8988T (cell line): ENCODE data around the gene TC2N.
"Not testable (repeated sequence)": the region's sequence is repeated elsewhere in the genome, so short reads cannot be mapped to it uniquely, and the experiment has no call there.

ENCODE experiments used
- DNase-seq: peaks from one replicate; pipeline ENCODE4 v3.0.0; 2011

The TC2N gene

GRCh38 chr14:91867316-91867988 is at the start of gene TC2N:
Gene TC2N, minus strand, starts transcription at chr14:91867536. Its CDS starts 53,767 bp downstream, at chr14:91813769.
- DNase-seq: no peak

GRCh38 chr14:91912035-91912434 is 44.7 kb upstream of the TC2N start:
- no peak for DNase-seq

- peak; percentile 53 for DNase-seq
These were observed 44.2 kb upstream of the TC2N start for GRCh38 chr14:91911474-91912032.

- DNase-seq: no peak
These were observed 42.9 kb upstream of the TC2N start for GRCh38 chr14:91910196-91910595.

- DNase-seq: no peak
These were observed 39.0 kb upstream of the TC2N start for GRCh38 chr14:91906374-91906773.

DNA sequence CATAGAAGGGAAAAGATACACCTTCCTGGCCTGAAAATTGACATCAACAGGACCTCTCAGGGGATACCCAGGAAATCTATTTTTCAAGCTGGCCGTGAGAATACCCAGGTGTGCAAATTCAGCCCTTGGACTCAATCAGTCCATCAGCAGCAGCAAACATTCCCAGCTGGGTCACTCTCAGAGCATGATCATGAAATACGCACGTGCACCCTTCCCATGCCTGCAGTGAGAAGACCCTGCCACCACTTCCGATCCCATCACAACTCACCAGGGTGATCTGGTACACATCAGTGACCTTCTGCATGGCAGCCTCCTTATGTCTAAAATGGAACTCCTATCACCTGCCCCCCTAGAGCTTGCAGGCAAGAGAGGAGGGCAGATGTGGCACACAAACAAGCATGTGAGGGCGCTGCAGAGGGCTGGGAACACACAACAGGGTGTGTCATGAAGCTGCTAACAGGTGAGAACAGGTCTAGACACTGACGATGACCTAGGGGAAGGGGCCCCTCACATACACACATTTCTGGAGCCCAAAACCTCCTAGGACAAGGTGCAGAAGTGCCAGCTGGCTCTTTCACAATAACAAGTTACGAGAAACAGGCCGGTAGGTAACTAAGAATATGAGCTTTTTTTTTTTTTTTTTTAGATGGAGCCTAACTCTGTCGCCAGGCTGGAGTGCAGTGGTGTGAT is 37.8 kb upstream of the TC2N start:
- DNase-seq: no peak

GRCh38 chr14:91904483-91904882 is 37.1 kb upstream of the TC2N start:
- DNase-seq: no peak

DNA sequence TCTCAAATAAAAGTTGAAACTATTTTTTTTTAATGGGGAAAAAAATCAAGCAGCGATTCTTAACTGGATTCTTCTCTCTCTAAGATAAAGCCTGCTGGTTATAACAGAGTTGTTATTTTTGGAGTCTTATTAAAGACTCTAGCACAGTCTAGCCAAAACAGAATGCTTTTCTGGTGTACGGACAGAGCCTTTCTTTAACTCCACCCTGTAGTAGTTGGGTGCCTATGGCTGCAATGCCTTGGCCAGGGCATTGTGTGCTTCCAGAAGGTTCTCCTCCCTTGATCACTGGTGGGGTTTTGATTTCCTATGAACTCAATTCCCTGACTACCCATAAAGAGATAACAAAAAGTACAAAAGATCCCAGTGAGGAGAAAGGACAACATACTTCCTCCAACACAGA is 35.7 kb upstream of the TC2N start:
- DNase-seq: no peak

DNA sequence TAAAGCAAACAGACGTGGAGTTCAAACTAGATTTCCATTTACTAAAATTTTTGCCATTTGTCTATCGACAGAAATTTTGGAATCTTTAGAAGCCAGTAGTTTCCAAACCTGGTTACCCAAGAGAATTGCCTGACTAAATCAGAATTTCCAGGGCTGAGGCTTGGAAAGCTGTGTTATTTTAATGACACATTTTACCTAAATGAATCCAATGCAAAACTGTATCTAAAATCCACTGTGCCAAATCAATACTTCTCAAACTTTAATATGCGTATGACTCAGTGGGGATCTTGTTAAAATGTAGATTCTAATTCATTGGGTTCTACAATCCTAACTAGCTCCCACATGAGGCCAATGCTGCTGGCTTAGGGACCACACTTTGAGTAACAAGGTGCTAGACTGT is 35.0 kb upstream of the TC2N start:
- DNase-seq: no peak

DNA sequence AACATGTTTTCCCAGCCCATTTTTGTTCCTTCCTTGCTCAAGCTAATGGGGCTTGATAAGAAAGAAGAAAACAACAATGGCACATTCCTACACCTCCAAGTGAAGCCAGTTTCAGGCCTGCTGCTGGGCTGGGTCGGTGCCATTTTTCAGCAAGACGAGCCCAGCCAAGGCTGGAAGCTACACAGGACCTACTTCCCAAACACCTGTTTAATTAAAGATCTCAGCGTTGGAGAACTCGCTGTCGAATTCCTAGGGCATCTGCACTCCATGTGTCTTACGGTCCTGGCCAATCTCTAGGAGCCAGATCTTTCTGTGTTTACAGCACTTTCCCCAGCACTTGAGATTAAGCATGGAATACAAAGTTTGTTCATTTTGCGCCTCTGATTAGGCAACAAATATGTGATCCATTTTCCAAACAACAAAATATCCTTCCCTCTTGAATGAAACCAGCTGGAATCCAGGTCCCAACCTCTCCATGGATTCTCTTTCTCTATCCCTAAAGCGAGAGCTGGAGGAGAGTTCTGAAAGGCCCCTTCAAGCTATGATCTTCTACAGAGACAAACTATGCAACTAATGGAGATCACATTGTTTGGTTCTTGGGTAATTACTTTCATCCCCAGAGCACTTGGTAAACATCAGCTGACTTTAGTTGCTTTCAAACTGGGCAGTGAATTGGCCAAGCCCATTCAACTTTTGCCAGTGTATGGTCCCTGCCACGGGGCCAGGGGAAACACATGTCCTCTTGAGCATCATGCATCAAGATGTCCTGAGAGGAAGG is 34.3 kb upstream of the TC2N start:
- no peak for DNase-seq

- no peak for DNase-seq
These were observed 32.5 kb upstream of the TC2N start for GRCh38 chr14:91899806-91900205.

- peak; percentile 34 for DNase-seq
These were observed 31.9 kb upstream of the TC2N start for GRCh38 chr14:91899213-91899612.

GRCh38 chr14:91898372-91898771 is 31.0 kb upstream of the TC2N start:
- no peak for DNase-seq

DNA sequence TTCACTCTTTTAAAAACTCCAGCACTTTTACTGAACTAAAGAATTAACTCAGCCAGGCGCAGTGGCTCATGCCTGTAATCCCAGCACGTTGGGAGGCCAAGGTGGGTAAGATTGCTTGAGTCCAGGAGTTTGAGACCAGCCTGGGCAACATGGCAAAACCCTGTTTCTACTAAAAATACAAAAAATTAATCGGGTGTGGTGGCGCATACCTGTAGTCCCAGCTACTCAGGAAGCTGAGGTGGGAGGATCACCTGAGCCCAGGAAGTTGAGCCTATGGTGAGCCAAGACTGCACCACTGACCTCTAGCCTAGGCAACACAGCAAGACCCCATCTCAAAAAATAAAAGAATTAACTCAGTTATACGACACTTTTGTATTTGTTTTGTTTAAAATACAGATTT is 30.4 kb upstream of the TC2N start:
- not testable (repeated sequence) for DNase-seq

GRCh38 chr14:91897106-91897701 is 29.9 kb upstream of the TC2N start:
- no peak for DNase-seq

DNA sequence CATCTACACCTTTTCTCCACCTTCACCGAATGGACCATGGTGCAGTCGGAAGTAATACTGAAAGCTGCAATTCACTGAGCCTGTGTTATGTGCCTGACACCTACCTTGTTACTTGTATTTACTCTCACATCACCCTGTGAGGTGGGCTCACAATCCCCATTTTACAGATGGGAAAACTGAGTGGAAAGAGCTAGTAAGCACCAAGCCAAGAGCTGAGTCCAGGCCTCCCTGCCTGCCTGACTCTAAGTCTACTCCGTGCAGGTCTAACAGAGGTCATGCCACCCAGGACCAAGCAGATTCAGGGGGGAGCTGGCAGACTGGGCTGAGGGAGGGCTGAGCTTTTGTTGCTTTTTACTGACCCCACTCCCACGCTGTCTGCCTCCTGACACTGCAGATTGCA is 29.1 kb upstream of the TC2N start:
- no peak for DNase-seq

DNA sequence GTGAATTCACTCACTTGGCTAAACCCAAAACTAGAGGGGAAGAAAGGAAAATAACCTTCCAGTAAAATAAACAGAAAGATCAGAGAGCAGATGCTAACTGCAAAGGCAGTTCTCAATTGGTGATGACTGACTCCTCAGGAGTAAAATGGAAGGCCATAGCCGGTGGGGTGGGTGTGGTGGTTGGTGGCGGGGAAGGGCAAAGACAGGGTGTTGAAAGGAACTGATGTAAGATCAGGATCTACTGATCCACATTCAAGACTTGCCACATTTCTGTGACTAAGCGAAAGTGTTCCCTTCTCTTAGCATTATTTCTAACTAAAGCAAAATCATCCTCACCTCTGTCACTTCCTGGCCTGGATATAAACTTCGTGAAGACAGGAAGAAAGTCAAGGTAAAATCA is 26.3 kb upstream of the TC2N start:
- DNase-seq: no peak

- peak; percentile 49 for DNase-seq
These were observed 25.7 kb upstream of the TC2N start for GRCh38 chr14:91893007-91893406.

- DNase-seq: no peak
These were observed 24.4 kb upstream of the TC2N start for GRCh38 chr14:91891721-91892220.

DNA sequence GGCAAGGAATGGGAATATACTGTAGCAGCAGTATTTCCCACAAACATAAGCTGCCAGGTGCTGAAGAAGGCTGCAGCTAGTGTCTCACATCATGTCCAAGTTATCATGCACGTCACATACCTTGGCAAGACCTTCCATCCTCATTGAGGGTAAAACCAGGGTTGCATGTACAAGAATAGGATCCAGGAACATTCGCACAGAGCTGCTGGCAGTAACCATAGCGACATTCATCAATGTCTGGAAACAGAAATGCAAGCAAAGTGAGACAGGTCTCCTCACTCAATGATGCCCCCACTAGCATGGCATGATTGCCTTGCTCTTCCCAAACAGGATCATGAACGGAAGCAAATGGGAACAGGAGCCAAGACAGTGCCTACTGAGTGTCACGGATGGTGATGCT is 23.8 kb upstream of the TC2N start:
- no peak for DNase-seq

GRCh38 chr14:91890291-91890749 is 23.0 kb upstream of the TC2N start:
- DNase-seq: no peak

DNA sequence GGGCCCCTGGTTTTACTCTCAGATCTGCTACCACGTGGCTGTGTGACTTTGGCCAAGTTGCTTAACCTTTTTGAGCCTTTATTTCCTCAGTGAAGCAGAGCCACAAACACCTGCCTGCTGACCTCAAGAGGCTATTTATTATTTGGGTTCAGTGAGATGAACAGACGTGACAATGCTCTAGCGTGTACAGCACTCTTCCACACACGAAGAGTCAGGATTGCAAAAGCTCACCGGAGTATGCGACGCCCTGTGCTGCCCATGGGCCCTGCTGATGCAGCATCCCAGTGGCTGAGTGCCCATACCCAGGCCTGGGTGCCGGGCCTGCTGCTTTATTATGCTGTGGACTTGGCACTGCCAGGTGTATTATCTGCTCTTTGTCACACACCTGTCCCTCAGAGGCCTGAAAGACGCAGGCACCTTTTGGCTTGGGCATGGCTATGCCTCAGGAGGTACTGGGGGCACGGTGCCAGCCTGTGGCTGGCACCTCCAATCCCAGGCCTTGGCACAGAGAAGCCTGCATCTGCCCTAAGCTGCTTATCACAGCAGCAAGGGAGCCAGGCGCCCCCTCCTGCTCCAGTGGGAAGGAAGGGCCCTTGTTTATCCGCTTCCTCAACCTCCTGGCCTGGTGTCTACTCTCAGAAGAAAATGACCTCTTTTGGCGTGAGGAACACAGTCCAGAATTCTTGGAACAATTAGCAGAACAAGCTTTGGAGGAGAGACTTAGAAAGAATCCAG is 22.3 kb upstream of the TC2N start:
- no peak for DNase-seq
